Neural progenitor cell (in vitro differentiated cells): ENCODE data around the gene SPDYE4. TPM values are rescaled to one million over a fixed set of nuclear protein-coding genes. Genes with fewer than 3 reads are reported as not detected.

Source experiments
- DNase-seq: peaks from one replicate; pipeline ENCODE4 v3.0.0-alpha.2; 2016; ENCODE audit warnings: low spot score
- H2AFZ ChIP-seq: fragments of 200-600 bp; sonication (generic); replicated peaks from 2 replicates; pipeline ENCODE4 v1.6.1; 2016; ENCODE audit warnings: antibody characterized with exemption
- H3F3A ChIP-seq: fragments of 200-600 bp; sonication (generic); 2 replicates; pipeline ENCODE4 v1.6.1; 2016; ENCODE audit warnings: antibody characterized with exemption, low read depth
- H3K27ac ChIP-seq: fragments of 200-600 bp; sonication (generic); 2 replicates; pipeline ENCODE4 v1.5.1; 2016; ENCODE audit warnings: mild to moderate bottlenecking
- H3K27me3 ChIP-seq: fragments of 200-600 bp; sonication (generic); 2 replicates; pipeline ENCODE4 v1.6.1; 2016; ENCODE audit warnings: mild to moderate bottlenecking, moderate library complexity
- H3K36me3 ChIP-seq: fragments of 200-600 bp; sonication (generic); 2 replicates; pipeline ENCODE4 v1.5.1; 2016
- H3K4me1 ChIP-seq: fragments of 200-600 bp; sonication (generic); 2 replicates; pipeline ENCODE4 v1.6.1; 2016; ENCODE audit warnings: mixed run types
- H3K4me2 ChIP-seq: fragments of 200-600 bp; sonication (generic); 2 replicates; pipeline ENCODE4 v1.6.1; 2016
- H3K4me3 ChIP-seq: fragments of 200-600 bp; sonication (generic); 2 replicates; pipeline ENCODE4 v1.5.1; 2016
- H3K79me2 ChIP-seq: fragments of 200-600 bp; sonication (generic); 2 replicates; pipeline ENCODE4 v1.6.1; 2016; ENCODE audit warnings: low read depth
- H3K9ac ChIP-seq: fragments of 200-600 bp; sonication (generic); 2 replicates; pipeline ENCODE4 v1.6.1; 2016
- H3K9me3 ChIP-seq: fragments of 200-600 bp; sonication (generic); 2 replicates; pipeline ENCODE4 v1.5.1; 2016; ENCODE audit warnings: low read depth
- H4K20me1 ChIP-seq: fragments of 200-600 bp; sonication (generic); 2 replicates; pipeline ENCODE4 v1.6.1; 2016; ENCODE audit warnings: low read depth
- H3K27ac Mint-ChIP-seq: 3 replicates; pipeline ENCODE4 v1.8.0; 2021; ENCODE audit warnings: mixed read lengths
- H3K27me3 Mint-ChIP-seq: 2 replicates; pipeline ENCODE4 v1.8.0; 2022; ENCODE audit warnings: low read depth, mild to moderate bottlenecking, inconsistent platforms, moderate library complexity, mixed read lengths; ENCODE audit not compliant: insufficient read depth
- H3K36me3 Mint-ChIP-seq: 3 replicates; pipeline ENCODE4 v1.8.0; 2021; ENCODE audit warnings: mixed read lengths
- H3K4me1 Mint-ChIP-seq: 3 replicates; pipeline ENCODE4 v1.8.0; 2021; ENCODE audit warnings: mixed read lengths
- H3K4me3 Mint-ChIP-seq: 3 replicates; pipeline ENCODE4 v1.8.0; 2021; ENCODE audit warnings: mild to moderate bottlenecking, moderate library complexity, mixed read lengths
- H3K9me3 Mint-ChIP-seq: 3 replicates; pipeline ENCODE4 v1.8.0; 2020; ENCODE audit warnings: mixed read lengths
- EZH2 ChIP-seq: fragments of 200-600 bp; sonication (generic); IDR thresholded peaks from 2 replicates; pipeline ENCODE4 v1.6.1; 2017; ENCODE audit warnings: antibody characterized with exemption, mild to moderate bottlenecking, moderate library complexity
- EZH2phosphoT487 ChIP-seq: fragments of 200-600 bp; sonication (generic); IDR thresholded peaks from 2 replicates; pipeline ENCODE4 v1.6.1; 2017; ENCODE audit warnings: antibody characterized with exemption
- total RNA-seq: library from RNA; depleted of rRNA; stranded (reverse); fragments of >200 nt; gene quantifications from 2 replicates; pipeline ENCODE4 v1.2.3, GENCODE V29; 2015; ENCODE audit warnings: low replicate concordance
- TF ChIP-seq, protein P1 (sequence below): fragments of 200-600 bp; sonication (generic); IDR thresholded peaks from 2 replicates; pipeline ENCODE4 v1.5.1; 2017; ENCODE audit warnings: antibody characterized with exemption, mild to moderate bottlenecking

SPDYE4 gene
- total RNA-seq, 1 donor from 2014 or later, result not detected

DNA sequence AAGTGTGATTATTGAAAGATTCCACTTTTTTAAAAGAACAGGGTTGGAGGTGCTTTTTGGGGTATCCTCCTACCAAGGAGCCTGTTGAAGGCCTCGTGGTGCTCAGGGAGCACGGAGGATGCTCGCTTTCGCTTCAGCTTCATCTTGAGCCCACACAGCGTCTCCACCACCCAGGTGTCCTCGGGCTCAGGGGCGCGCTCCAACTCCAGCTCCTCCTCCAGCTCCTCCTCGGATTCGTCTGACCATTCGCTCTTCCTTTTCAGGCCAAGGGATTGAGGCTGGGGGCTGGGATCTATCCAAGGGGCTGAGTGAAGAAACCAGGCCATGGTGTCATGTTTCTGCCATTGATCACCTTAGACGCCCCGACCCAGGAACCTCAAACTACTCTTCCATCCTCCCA, 1.2 kb downstream of the SPDYE4 start:
- H3K9ac ChIP-seq, result no peak overlapping the region
- H4K20me1 ChIP-seq, result no peaks in the 10 kb centered on the region
- no peaks in the 10 kb centered on the region for H3K36me3 ChIP-seq
- no peaks in the 10 kb centered on the region for H3K9me3 ChIP-seq
- no peaks in the 10 kb centered on the region for H3K79me2 ChIP-seq
- peaks cover 4% of the 10 kb centered on the region for H3K27me3 Mint-ChIP-seq
- no peaks in the 10 kb centered on the region for H3F3A ChIP-seq
- no peak overlapping the region for H3K4me3 ChIP-seq
- H3K27ac ChIP-seq, result no peak overlapping the region
- H3K4me1 ChIP-seq, result no peaks in the 10 kb centered on the region
- DNase-seq, result no peak
- H3K4me2 ChIP-seq, result no peak overlapping the region
- TF ChIP-seq EZH2phosphoT487, result no peak
- TF ChIP-seq, protein P1, sequence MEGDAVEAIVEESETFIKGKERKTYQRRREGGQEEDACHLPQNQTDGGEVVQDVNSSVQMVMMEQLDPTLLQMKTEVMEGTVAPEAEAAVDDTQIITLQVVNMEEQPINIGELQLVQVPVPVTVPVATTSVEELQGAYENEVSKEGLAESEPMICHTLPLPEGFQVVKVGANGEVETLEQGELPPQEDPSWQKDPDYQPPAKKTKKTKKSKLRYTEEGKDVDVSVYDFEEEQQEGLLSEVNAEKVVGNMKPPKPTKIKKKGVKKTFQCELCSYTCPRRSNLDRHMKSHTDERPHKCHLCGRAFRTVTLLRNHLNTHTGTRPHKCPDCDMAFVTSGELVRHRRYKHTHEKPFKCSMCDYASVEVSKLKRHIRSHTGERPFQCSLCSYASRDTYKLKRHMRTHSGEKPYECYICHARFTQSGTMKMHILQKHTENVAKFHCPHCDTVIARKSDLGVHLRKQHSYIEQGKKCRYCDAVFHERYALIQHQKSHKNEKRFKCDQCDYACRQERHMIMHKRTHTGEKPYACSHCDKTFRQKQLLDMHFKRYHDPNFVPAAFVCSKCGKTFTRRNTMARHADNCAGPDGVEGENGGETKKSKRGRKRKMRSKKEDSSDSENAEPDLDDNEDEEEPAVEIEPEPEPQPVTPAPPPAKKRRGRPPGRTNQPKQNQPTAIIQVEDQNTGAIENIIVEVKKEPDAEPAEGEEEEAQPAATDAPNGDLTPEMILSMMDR, result no peak
- H3K9me3 Mint-ChIP-seq, result peaks cover 2% of the 10 kb centered on the region
- H3K27ac Mint-ChIP-seq, result no peak overlapping the region
- H3K27me3 ChIP-seq, result no peaks in the 10 kb centered on the region
- H3K4me3 Mint-ChIP-seq, result no peak overlapping the region
- no peaks in the 10 kb centered on the region for H3K36me3 Mint-ChIP-seq
- no peaks in the 10 kb centered on the region for H3K4me1 Mint-ChIP-seq
- H2AFZ ChIP-seq, result no peak overlapping the region

DNA sequence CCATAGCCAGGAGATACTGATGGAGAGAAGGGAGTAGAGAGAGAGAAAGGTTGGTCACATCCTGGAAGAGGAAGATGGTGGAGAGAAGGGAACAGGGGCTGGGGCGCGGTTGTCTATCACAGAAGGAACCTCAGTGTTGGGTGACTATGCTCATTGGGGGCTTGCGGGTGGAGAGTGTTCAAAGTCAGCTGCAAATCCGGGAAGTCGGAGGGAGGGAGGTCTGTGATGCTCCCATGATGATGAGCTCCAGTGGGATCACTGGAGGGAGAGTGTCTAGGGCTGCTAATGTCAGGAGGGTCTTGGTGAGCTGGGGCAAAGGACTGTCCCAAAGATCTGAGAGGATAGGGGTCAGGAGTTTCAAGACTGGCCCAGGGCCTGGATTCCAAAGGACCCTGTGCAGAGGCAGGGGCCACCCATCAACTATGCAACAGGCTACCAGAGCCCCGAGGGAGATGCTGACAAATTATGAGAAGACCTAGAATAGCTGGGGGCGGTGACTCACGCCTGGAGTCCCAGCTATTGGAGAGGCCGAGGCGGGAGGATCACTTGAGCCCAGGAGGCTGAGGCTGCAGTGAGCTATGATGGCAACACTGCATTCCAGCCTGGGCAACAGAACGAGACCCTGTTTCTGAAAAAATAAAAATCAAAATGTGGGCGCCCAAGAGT, 2.6 kb downstream of the SPDYE4 start:
- Mint-ChIP-seq H3K4me1 (no peaks in the 10 kb centered on the region), H3K36me3 (no peaks in the 10 kb centered on the region), H3K27me3 (peaks cover 4% of the 10 kb centered on the region), H3K4me3 (no peak overlapping the region), H3K27ac (no peak overlapping the region), H3K9me3 (peaks cover 2% of the 10 kb centered on the region)
- H3K9me3 ChIP-seq, result no peaks in the 10 kb centered on the region
- no peaks in the 10 kb centered on the region for H4K20me1 ChIP-seq
- H3K27ac ChIP-seq, result no peak overlapping the region
- DNase-seq, result no peak
- TF ChIP-seq, protein P1, result no peak
- no peak for TF ChIP-seq EZH2phosphoT487
- no peak for TF ChIP-seq EZH2
- no peak overlapping the region for H3K4me2 ChIP-seq
- no peak overlapping the region for H3K4me3 ChIP-seq
- no peaks in the 10 kb centered on the region for H3F3A ChIP-seq
- H3K4me1 ChIP-seq, result no peaks in the 10 kb centered on the region
- H3K79me2 ChIP-seq, result no peaks in the 10 kb centered on the region
- H3K27me3 ChIP-seq, result no peaks in the 10 kb centered on the region
- H3K9ac ChIP-seq, result no peak overlapping the region
- H2AFZ ChIP-seq, result no peak overlapping the region
- H3K36me3 ChIP-seq, result no peaks in the 10 kb centered on the region

DNA sequence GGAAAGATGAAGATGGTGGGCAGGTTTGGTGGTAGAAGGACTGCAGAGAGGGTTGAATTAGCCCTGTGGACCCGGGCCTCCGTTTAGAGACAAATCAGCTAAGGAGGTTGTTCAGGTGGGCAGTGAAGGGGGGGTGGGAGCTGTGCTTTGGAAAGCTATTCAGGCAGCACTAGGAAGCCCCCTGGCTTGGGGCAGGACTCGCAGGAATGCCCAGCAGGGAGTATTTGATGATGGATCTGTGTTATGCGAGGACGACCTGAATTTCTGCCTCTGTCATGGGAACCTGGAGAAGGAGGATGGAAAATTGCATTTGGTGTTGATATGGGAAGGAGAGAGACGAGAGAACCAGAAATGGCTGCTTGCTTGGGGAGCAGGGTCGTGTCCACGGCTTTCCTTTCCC, 3.5 kb downstream of the SPDYE4 start:
- Histone ChIP-seq H3K27me3 (no peaks in the 10 kb centered on the region), H4K20me1 (no peaks in the 10 kb centered on the region), H3K27ac (no peak overlapping the region), H3K4me2 (no peak overlapping the region), H3K9ac (no peak overlapping the region), H2AFZ (no peak overlapping the region), H3K79me2 (no peaks in the 10 kb centered on the region), H3K9me3 (no peaks in the 10 kb centered on the region), H3K4me1 (no peaks in the 10 kb centered on the region), H3K4me3 (no peak overlapping the region), H3K36me3 (no peaks in the 10 kb centered on the region), H3F3A (no peaks in the 10 kb centered on the region)
- peaks cover 4% of the 10 kb centered on the region for H3K27me3 Mint-ChIP-seq
- no peak for TF ChIP-seq EZH2phosphoT487
- H3K36me3 Mint-ChIP-seq, result no peaks in the 10 kb centered on the region
- no peak overlapping the region for H3K4me3 Mint-ChIP-seq
- no peak for DNase-seq
- no peaks in the 10 kb centered on the region for H3K4me1 Mint-ChIP-seq
- no peak overlapping the region for H3K27ac Mint-ChIP-seq
- H3K9me3 Mint-ChIP-seq, result peaks cover 2% of the 10 kb centered on the region

DNA sequence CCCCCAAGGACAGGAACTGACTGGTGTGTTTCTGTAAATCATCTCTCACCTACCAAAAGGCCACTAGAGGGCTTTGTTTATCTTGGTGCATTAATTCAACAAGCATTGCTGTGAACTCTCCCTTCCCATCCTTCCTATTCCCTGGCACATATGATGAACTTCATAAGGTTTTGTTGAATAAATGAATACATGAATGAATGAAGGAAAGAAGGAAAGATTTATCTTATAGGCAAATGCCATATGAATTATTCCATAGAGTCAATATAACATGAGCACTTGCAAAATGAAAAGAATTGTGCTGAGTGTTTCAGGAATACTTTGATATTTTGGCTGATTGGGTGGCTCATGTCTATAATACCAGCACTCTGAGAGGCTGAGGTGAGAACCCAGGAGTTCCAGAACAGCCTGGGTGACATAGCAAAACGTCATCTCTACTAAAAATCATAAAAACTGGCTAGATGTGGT, 4.3 kb downstream of the SPDYE4 start:
- Histone ChIP-seq H3K4me1 (no peaks in the 10 kb centered on the region), H3K4me2 (no peak overlapping the region), H3K4me3 (no peak overlapping the region), H3F3A (no peaks in the 10 kb centered on the region), H3K27ac (no peak overlapping the region), H3K79me2 (no peaks in the 10 kb centered on the region), H3K9ac (no peak overlapping the region), H4K20me1 (no peaks in the 10 kb centered on the region), H3K9me3 (no peaks in the 10 kb centered on the region), H3K36me3 (no peaks in the 10 kb centered on the region), H3K27me3 (no peaks in the 10 kb centered on the region), H2AFZ (no peak overlapping the region)
- H3K4me3 Mint-ChIP-seq, result no peak overlapping the region
- TF ChIP-seq EZH2, result no peak
- TF ChIP-seq, protein P1, result peak; percentile 45
- DNase-seq, result no peak
- peaks cover 4% of the 10 kb centered on the region for H3K27me3 Mint-ChIP-seq
- peaks cover 2% of the 10 kb centered on the region for H3K9me3 Mint-ChIP-seq
- no peaks in the 10 kb centered on the region for H3K36me3 Mint-ChIP-seq
- no peak overlapping the region for H3K27ac Mint-ChIP-seq
- no peaks in the 10 kb centered on the region for H3K4me1 Mint-ChIP-seq
